ENCODE results near the gene SIGLEC7. TPM values are rescaled to one million over a fixed set of nuclear protein-coding genes. Genes with fewer than 3 reads are reported as not detected.

Gene SIGLEC7
- total and polyA plus RNA-seq, 4 donors = 2.1 to 29.3 (median 9.8) TPM

DNA sequence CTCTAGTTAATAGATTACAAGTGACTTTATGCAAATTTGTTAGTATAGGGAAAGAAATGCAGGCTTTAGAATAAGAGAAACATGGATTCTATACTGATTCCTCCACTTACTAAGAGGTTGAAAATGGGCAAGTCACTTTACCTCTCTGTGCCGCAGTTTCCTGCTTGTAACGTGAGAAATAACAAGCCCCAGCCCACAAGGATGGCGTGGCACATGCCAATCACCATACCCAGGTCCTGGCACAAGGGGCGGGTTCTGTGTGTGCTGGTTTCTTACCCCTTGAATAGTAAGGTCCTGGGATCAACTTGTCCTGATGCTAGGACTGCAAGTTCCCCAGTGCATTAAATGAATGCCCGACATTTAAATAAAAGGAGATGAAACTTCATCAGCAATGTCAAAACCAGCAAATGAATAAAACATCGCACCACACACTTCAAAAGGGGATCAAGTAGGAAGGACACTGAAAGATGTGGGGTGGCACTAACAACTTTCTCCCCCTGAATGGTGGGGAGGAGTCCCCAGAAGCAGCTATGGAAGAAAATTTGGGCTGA lies 25.3 kb upstream of the SIGLEC7 start:
- Histone ChIP-seq H3K4me3 (no peak overlapping the region), H3K9ac (ENCODE audit: insufficient read depth in 1 of 2, low read length in 2 of 2) (no peak overlapping the region), H3K27ac (ENCODE audit: low read depth in 1 of 2, low read length in 1 of 2) (no peak overlapping the region), H3K9me3 (ENCODE audit: control insufficient read depth in 4 of 4, insufficient read depth in 3 of 4, low read length in 3 of 4) (no peaks in the 10 kb centered on the region), H3K27me3 (ENCODE audit: control insufficient read depth in 3 of 3, insufficient read depth in 3 of 3, low read length in 2 of 3) (peaks cover 0 to 3% (median 0%) of the 10 kb centered on the region in 3 donors), H3K36me3 (ENCODE audit: control insufficient read depth in 4 of 4, insufficient read depth in 4 of 4, low read length in 4 of 4) (no peaks in the 10 kb centered on the region), H3K4me1 (ENCODE audit: control insufficient read depth in 5 of 5, insufficient read depth in 5 of 5, low read length in 5 of 5) (no peaks in the 10 kb centered on the region)
- WGBS, 2 donors = 72 to 83% methylated on average over 6 of the region's 6 CpGs
- TF ChIP-seq, protein P1, sequence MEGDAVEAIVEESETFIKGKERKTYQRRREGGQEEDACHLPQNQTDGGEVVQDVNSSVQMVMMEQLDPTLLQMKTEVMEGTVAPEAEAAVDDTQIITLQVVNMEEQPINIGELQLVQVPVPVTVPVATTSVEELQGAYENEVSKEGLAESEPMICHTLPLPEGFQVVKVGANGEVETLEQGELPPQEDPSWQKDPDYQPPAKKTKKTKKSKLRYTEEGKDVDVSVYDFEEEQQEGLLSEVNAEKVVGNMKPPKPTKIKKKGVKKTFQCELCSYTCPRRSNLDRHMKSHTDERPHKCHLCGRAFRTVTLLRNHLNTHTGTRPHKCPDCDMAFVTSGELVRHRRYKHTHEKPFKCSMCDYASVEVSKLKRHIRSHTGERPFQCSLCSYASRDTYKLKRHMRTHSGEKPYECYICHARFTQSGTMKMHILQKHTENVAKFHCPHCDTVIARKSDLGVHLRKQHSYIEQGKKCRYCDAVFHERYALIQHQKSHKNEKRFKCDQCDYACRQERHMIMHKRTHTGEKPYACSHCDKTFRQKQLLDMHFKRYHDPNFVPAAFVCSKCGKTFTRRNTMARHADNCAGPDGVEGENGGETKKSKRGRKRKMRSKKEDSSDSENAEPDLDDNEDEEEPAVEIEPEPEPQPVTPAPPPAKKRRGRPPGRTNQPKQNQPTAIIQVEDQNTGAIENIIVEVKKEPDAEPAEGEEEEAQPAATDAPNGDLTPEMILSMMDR (IDR thresholded peaks at IDR 0.05; ENCODE audit: control extremely low read depth, extremely low read depth) = no peak
- ATAC-seq (ENCODE audit: insufficient read depth, low FRiP score) = no peak
- no peak for DNase-seq

DNA sequence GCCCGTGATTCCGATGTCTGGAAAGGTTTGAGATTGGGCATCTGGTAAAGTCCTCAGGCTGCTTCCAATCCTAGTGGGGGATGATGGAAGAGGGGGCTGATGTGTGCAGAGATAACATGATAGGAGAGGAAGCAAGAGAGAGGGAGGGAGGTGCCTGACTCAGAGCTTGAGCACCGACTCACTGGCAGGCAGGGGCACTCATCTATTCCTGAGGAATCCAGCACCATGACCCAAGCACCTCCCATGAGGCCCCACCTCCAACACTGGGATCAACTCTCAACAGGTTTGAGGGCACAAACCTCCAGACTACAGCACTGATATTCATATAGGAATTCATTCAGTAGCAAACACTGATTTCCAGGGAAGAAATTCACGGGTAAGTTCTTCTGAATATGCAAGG lies 23.0 kb upstream of the SIGLEC7 start:
- Histone ChIP-seq H3K27ac (ENCODE audit: low read depth in 1 of 2, low read length in 1 of 2) (no peak overlapping the region), H3K36me3 (ENCODE audit: control insufficient read depth in 4 of 4, insufficient read depth in 4 of 4, low read length in 4 of 4) (no peaks in the 10 kb centered on the region), H3K27me3 (ENCODE audit: control insufficient read depth in 3 of 3, insufficient read depth in 3 of 3, low read length in 2 of 3) (no peaks in the 10 kb centered on the region), H3K9ac (ENCODE audit: insufficient read depth in 1 of 2, low read length in 2 of 2) (no peak overlapping the region), H3K4me3 (no peak overlapping the region), H3K4me1 (ENCODE audit: control insufficient read depth in 5 of 5, insufficient read depth in 5 of 5, low read length in 5 of 5) (no peaks in the 10 kb centered on the region), H3K9me3 (ENCODE audit: control insufficient read depth in 4 of 4, insufficient read depth in 3 of 4, low read length in 3 of 4) (no peaks in the 10 kb centered on the region)
- ATAC-seq (ENCODE audit: insufficient read depth, low FRiP score) = no peak
- no peak for DNase-seq
- 61 to 72% methylated on average over 4 of the region's 4 CpGs for WGBS, 2 donors
- TF ChIP-seq, protein P1 (IDR thresholded peaks at IDR 0.05; ENCODE audit: control extremely low read depth, extremely low read depth) = no peak

DNA sequence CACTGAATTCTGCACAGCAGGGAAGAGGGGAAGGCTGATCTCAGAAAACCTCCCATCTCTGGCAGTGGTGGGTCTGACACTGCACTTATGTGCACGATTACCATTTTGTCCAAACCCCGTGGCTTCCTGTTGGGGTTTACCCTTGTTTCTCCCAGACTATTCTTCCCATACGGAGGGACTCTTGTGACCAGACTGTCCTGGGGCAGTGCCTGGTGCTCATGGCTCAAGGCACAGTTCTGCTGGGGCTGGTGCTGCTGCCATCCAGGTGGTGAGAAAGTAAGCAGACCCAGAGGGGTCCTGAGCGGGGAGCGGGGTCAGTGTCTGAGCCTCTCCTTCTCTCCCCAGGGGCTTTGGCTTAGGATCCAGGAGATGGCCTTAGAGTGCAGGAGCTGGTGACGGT lies 22.5 kb upstream of the SIGLEC7 start:
- Histone ChIP-seq H3K4me3 (no peak overlapping the region), H3K36me3 (ENCODE audit: control insufficient read depth in 4 of 4, insufficient read depth in 4 of 4, low read length in 4 of 4) (no peaks in the 10 kb centered on the region), H3K27me3 (ENCODE audit: control insufficient read depth in 3 of 3, insufficient read depth in 3 of 3, low read length in 2 of 3) (no peaks in the 10 kb centered on the region), H3K9me3 (ENCODE audit: control insufficient read depth in 4 of 4, insufficient read depth in 3 of 4, low read length in 3 of 4) (no peaks in the 10 kb centered on the region), H3K27ac (ENCODE audit: low read depth in 1 of 2, low read length in 1 of 2) (no peak overlapping the region), H3K9ac (ENCODE audit: insufficient read depth in 1 of 2, low read length in 2 of 2) (no peak overlapping the region), H3K4me1 (ENCODE audit: control insufficient read depth in 5 of 5, insufficient read depth in 5 of 5, low read length in 5 of 5) (no peaks in the 10 kb centered on the region)
- ATAC-seq (ENCODE audit: insufficient read depth, low FRiP score) (no peak), DNase-seq (no peak)
- WGBS, 2 donors = 58 to 72% methylated on average over 6 of the region's 6 CpGs
- TF ChIP-seq, protein P1 (IDR thresholded peaks at IDR 0.05; ENCODE audit: control extremely low read depth, extremely low read depth) = no peak

DNA sequence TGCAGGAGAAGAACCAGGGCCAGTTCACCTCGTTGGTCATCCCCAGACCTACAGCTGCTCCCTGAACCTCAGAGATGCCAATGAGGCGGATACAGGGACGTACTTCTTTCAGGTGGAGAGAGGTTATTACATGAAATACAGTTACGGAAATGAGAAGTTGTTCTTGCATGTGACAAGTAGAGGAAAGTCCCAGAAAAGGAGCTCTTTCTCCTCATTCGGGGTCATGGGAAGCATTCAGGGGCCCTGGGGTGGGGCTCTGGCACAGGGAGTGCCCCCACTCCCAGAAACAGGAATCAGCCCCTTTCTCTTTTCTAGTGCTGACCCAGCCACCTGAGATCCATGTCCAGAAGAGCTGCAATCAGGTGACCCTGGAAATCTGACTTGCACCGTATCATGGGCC lies 21.9 kb upstream of the SIGLEC7 start:
- H3K27me3 ChIP-seq (ENCODE audit: control insufficient read depth in 3 of 3, insufficient read depth in 3 of 3, low read length in 2 of 3) = no peaks in the 10 kb centered on the region
- no peaks in the 10 kb centered on the region for H3K9me3 ChIP-seq (ENCODE audit: control insufficient read depth in 4 of 4, insufficient read depth in 3 of 4, low read length in 3 of 4)
- peaks cover 0 to 2% (median 0%) of the 10 kb centered on the region in 5 donors for H3K4me1 ChIP-seq (ENCODE audit: control insufficient read depth in 5 of 5, insufficient read depth in 5 of 5, low read length in 5 of 5)
- no peak overlapping the region for H3K9ac ChIP-seq (ENCODE audit: insufficient read depth in 1 of 2, low read length in 2 of 2)
- no peak overlapping the region for H3K27ac ChIP-seq (ENCODE audit: low read depth in 1 of 2, low read length in 1 of 2)
- no peak for ATAC-seq (ENCODE audit: insufficient read depth, low FRiP score)
- DNase-seq = no peak
- WGBS, 2 donors = 71 to 82% methylated on average over 6 of the region's 6 CpGs
- H3K4me3 ChIP-seq = no peak overlapping the region
- TF ChIP-seq, protein P1 (IDR thresholded peaks at IDR 0.05; ENCODE audit: control extremely low read depth, extremely low read depth) = no peak
- no peaks in the 10 kb centered on the region for H3K36me3 ChIP-seq (ENCODE audit: control insufficient read depth in 4 of 4, insufficient read depth in 4 of 4, low read length in 4 of 4)

All from lung (tissue), 12 donors.